HUDEP-2 (cell line): ENCODE results near the gene ANO10.

Experiments
- DNase-seq, 76 experiments: peaks; one replicate each; lab custom pipeline; 2025; ENCODE audit not compliant: unreplicated experiment in 76 of 76; lab: John Stamatoyannopoulos, UW

Gene ANO10

GRCh38 chr3:43330981-43331380 is 290.8 kb downstream of the ANO10 start:
- no peak for DNase-seq

GRCh38 chr3:43328653-43329052 is 293.2 kb downstream of the ANO10 start:
- DNase-seq, result no peak

- DNase-seq, result no peak
Measured at GRCh38 chr3:43327582-43327979, 294.2 kb downstream of the ANO10 start.

GRCh38 chr3:43326891-43327581 is 294.8 kb downstream of the ANO10 start:
- DNase-seq, result peak in 1 of 76 experiments; percentile 1

- no peak for DNase-seq
Measured at GRCh38 chr3:43323541-43323940, 298.3 kb downstream of the ANO10 start.

- no peak for DNase-seq
Measured at GRCh38 chr3:43320288-43320687, 301.5 kb downstream of the ANO10 start.

- DNase-seq, result no peak
Measured at GRCh38 chr3:43319794-43320193, 302.0 kb downstream of the ANO10 start.

GRCh38 chr3:43319376-43319775 is 302.4 kb downstream of the ANO10 start:
- no peak for DNase-seq

GRCh38 chr3:43317461-43318316 is 304.1 kb downstream of the ANO10 start:
- no peak for DNase-seq

GRCh38 chr3:43316783-43317460 is 304.9 kb downstream of the ANO10 start:
- no peak for DNase-seq
